ENCODE results near the gene FIGLA.
A peak's percentile ranks its signal among the peaks of the same experiment; 100 is the strongest.

FIGLA gene

DNA sequence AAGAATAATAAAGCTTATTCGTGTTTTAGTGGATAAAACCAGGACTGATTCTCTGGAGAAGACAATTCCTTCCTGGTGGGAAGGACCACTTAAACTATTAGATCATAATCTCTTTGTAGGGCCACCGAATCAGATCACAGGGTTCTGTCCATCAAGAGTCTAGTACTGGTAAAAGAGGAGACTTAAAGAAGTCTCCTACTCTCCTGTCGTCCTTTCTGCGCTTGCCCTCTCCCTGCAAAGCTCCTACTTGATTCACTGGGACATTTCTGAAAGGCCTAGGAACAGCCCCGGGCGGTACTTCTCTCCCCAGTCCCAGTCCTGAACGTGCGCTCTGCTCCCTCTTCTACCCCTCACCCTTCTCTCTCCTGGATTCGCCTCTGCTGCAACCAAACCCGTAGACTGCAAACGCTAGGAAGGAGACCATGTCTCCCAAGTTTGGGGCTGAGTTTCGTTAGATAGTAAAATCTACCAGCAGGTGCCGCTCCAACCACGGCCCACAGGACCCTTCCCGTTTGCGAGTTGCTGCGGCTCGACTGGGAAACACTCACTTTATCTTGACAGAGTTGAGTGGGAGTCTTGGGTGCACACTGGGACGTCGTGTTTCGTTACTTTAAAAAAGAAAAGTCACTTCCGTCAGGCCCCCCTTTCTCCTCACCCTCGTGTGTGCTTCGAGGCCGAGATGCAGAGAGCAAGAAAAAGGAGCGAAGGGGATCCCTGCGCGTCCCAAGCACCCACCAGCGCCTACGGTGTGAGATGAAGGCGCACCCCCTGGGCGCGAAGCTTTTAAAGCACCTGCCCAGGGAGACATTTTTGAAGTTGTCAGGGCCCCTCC, 923 bp downstream of the FIGLA start:
- TF ChIP-seq, protein P1, sequence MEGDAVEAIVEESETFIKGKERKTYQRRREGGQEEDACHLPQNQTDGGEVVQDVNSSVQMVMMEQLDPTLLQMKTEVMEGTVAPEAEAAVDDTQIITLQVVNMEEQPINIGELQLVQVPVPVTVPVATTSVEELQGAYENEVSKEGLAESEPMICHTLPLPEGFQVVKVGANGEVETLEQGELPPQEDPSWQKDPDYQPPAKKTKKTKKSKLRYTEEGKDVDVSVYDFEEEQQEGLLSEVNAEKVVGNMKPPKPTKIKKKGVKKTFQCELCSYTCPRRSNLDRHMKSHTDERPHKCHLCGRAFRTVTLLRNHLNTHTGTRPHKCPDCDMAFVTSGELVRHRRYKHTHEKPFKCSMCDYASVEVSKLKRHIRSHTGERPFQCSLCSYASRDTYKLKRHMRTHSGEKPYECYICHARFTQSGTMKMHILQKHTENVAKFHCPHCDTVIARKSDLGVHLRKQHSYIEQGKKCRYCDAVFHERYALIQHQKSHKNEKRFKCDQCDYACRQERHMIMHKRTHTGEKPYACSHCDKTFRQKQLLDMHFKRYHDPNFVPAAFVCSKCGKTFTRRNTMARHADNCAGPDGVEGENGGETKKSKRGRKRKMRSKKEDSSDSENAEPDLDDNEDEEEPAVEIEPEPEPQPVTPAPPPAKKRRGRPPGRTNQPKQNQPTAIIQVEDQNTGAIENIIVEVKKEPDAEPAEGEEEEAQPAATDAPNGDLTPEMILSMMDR (IDR thresholded peaks at IDR 0.05; ENCODE audit: low read depth, low read length), result peak; percentile 60
- DNase-seq (ENCODE audit: low read depth in 2 of 2), result peak; percentile 60
- H3K4me3 ChIP-seq (replicated peaks in 1 of 2; ENCODE audit: low read depth in 2 of 2, low read length in 2 of 2), result no peak overlapping the region

DNA sequence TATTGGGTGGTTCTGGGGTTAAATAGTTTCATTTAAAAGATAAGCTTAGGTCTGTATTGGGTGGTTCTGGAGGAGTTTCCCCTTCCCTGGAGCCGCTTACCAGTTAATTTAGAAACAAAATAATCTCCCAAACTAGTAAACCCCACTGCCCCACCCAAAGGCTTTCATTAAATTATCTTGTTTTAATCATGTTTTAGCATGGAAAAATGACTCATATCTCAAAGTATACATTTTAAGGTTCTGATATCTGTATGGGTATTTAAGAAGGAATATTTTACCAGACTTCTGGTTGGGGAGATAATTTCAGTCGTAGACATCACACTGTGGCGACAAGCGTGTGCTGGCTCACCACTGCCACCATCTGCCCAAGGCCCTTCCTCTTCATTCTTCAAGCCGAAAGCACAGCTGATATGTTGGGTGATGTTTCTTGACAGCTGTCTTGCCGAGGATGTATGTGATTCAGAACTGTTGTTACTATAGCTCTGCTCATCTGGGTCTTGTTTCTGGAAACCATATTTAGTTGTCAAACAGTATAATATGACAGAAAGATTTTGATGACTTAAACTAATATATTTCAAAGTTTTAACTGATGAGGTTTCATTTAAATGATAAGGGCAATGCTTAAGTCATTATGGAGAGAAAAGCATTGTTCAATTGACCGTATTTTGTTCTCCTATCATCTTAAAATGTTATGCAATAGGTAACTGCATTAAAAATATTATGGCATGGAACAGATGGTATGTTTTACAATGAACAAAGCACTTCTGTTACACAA, 5.1 kb downstream of the FIGLA start:
- peak; percentile 27 to 32 for DNase-seq (ENCODE audit: low read depth in 2 of 2)
- H3K4me3 ChIP-seq (replicated peaks in 1 of 2; ENCODE audit: low read depth in 2 of 2, low read length in 2 of 2), result no peak overlapping the region
- TF ChIP-seq, protein P1 (IDR thresholded peaks at IDR 0.05; ENCODE audit: low read depth, low read length), result peak; percentile 48

DNA sequence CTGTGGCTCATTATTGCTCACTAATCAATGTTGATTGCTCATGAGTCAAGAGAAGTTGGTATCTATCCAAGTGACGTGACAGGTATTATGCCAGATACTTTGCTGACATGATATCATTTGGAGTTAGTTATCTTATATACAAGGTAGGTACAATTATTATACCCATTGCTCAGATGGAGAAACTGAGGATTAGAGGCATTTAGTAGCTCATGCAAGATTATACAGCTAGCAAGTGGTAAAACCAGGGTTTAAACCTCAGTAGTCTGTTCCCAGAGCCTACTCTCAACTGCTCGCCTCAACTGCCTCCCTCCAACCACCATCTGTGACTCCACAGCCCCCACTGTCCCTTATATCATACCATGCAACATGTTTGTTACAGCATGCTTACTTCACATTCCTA, 6.1 kb downstream of the FIGLA start:
- no peak overlapping the region for H3K4me3 ChIP-seq (replicated peaks in 1 of 2; ENCODE audit: low read depth in 2 of 2, low read length in 2 of 2)
- TF ChIP-seq, protein P1 (IDR thresholded peaks at IDR 0.05; ENCODE audit: low read depth, low read length), result no peak
- no peak for DNase-seq (ENCODE audit: low read depth in 2 of 2)

DNA sequence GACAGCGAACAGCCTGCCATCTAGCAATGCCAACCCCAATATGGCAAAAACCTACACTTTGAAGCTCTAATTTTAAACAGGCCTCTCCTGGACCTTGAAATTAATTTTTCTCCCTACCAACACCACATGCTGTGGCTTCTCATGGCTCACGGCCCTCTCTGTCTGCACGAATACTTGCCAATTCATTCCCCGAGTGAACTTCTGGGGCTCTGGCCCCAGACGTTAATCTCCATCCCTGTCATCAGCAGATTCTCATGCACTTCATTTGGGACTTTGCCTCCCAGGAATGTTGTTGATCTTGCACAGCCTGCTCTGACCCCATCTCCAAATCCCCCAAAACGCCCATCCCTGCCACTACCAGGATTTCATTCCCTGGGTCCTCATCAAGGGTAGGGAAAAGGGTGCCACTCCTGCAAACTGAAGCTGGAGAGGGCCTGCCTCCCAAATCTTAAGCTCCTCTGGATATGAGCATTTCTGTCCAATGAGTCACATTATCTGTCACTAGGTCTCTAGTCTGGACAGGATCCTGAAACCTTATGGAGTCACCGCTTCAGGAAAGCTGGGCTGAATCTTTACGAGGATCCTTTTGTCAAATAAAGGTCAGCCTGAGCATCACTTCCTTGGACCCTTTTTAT, 10.4 kb downstream of the FIGLA start:
- TF ChIP-seq, protein P1 (IDR thresholded peaks at IDR 0.05; ENCODE audit: low read depth, low read length), result no peak
- DNase-seq (ENCODE audit: low read depth in 2 of 2), result peak; percentile 28

DNA sequence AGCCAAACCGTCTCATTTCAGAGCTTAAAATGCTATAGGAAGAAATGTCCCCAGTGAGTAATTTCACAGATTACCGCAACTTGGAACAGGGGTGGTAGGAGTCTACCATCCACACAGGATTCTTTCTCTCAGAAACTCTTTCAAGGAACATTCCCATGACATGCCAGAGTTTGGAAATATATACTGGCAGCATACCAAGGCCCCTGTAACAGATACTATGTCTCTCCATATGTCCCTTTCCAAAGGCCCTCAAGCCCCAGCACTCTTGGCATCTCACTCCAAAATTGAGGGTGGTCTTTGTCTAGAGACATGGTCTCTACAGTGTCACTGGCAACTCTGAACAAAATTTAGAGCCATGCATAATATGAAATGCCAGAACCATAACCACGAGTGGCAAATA, 11.0 kb downstream of the FIGLA start:
- no peak overlapping the region for H3K4me3 ChIP-seq (replicated peaks in 1 of 2; ENCODE audit: low read depth in 2 of 2, low read length in 2 of 2)
- TF ChIP-seq, protein P1 (IDR thresholded peaks at IDR 0.05; ENCODE audit: low read depth, low read length), result no peak
- peak in 1 of 2 donors; percentile 11 for DNase-seq (ENCODE audit: low read depth in 2 of 2)

More for the DNA sequence above, 10.4 kb downstream of the FIGLA start:
- H3K4me3 ChIP-seq (replicated peaks in 1 of 2; ENCODE audit: low read depth in 2 of 2, low read length in 2 of 2), result no peak overlapping the region

DNA sequence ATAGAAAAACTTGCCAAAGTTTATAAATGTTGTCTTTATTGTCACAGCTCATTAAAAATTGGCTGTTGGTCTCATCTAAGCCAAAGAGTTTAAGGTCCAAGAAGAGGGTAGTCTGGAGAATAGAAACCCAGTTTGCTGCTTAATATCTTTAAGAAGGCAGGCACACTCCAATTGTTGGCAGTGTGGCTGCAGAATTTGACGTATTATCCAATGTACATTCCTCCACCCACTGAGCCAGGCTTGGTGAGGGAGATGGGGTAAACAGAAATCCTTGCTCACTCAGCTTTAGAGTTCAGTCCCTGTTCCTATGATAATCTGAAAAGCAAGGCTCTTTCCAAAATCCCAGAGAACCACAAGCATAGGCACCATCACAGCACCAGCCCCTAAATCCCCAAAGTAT, 11.8 kb downstream of the FIGLA start:
- H3K4me3 ChIP-seq (replicated peaks in 1 of 2; ENCODE audit: low read depth in 2 of 2, low read length in 2 of 2), result no peak overlapping the region
- DNase-seq (ENCODE audit: low read depth in 2 of 2), result peak in 1 of 2 donors; percentile 6
- TF ChIP-seq, protein P1 (IDR thresholded peaks at IDR 0.05; ENCODE audit: low read depth, low read length), result no peak
